ENCODE measurements around the gene TGM5.
A peak's percentile ranks its signal among the peaks of the same experiment; 100 is the strongest.

DNA sequence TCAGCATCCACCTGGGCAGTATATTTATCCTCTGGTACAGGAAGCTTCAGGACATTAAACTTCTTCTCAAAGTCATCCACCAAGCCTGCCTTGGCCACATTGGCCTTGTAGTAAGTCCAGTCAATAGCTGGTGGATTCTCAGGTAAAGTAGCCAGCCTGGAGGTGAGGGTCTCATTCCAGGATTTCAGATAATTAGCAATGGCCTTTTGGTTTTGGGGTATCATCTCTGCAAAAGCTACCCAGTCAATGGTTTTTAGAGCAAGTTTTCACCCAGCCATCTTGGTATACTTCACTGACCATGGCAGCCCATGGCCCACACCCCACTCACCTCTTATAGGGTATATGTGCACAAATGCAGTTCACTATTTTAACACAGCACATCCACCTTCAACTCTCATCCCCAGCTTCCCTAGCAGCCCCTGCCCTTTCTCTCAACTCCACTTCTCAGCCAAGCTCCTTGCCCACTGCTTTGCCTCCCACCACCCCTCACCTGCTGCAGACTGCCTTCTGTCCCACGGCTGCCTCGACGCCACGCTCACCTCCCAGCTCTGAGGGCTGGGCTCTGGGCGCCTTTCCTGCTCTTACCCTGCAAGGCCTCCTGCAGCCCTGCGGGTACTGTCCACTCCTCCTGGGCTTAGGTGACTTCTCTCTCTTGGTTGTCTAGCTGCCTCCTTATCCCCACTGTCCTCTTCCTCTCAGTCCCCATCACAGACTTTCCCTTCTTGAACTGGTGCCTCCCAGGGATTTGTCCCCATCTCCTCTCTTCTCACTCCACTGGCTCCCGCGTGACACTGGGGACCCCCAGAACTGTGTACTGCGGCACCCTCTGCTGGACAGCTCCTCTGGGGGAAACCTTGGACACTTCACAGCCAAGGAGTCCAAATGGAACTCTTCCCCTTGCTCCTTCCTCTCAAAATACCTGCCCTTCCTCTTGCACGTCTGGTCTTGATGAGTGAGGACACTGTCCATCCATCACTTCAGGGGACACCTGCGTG lies 1.7 kb upstream of the TGM5 start:
- TF ChIP-seq, protein P1, sequence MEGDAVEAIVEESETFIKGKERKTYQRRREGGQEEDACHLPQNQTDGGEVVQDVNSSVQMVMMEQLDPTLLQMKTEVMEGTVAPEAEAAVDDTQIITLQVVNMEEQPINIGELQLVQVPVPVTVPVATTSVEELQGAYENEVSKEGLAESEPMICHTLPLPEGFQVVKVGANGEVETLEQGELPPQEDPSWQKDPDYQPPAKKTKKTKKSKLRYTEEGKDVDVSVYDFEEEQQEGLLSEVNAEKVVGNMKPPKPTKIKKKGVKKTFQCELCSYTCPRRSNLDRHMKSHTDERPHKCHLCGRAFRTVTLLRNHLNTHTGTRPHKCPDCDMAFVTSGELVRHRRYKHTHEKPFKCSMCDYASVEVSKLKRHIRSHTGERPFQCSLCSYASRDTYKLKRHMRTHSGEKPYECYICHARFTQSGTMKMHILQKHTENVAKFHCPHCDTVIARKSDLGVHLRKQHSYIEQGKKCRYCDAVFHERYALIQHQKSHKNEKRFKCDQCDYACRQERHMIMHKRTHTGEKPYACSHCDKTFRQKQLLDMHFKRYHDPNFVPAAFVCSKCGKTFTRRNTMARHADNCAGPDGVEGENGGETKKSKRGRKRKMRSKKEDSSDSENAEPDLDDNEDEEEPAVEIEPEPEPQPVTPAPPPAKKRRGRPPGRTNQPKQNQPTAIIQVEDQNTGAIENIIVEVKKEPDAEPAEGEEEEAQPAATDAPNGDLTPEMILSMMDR (IDR thresholded peaks at IDR 0.05) = peak in 6 of 12 donors; percentile 7 to 33 (median 15)
- no peak for TF ChIP-seq POLR2A (IDR thresholded peaks at IDR 0.05)

All from heart left ventricle (tissue), 13 donors.